ENCODE data around the gene HCK. TPM values are rescaled to one million over a fixed set of nuclear protein-coding genes. Genes with fewer than 3 reads are reported as not detected.

Gene HCK
- total and polyA plus RNA-seq, 2 experiments from 2014 or later, result not detected

DNA sequence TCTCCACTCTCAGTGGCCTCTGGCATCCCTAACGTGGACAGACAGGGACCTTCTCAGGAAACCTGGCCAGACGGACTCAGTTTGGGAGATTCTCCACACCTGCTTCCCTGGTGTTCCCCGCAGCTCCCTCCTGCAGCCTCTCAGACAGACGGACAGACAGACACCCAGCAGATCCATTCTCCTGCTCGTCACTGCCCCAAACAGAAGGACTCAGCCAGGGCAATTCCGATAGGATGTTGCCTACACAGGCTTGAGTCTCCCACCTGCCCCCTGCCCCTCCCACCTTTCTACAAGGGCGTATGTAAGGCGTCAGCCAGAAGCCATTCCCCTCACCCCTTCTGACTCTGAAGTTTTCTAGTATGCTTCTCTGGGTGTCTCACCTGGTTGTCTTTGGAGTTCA lies 41.4 kb upstream of the HCK start:
- no peak overlapping the region for H3K27ac ChIP-seq
- in situ Hi-C loops (cut with MboI), result no loop called here
- H3K36me3 ChIP-seq (ENCODE audit: low read depth), result no peaks in the 10 kb centered on the region
- 6 to 8% methylated on average over 8 of the region's 8 CpGs for WGBS, 2 experiments (ENCODE audit: low coverage in 1 of 2, low lambda C conversion rate in 2 of 2, missing lambda C conversion rate in 2 of 2)
- no peaks in the 10 kb centered on the region for H3K9me2 ChIP-seq (ENCODE audit: insufficient read depth)
- no peaks in the 10 kb centered on the region for H3K4me1 ChIP-seq (ENCODE audit: insufficient read depth)
- no peaks in the 10 kb centered on the region for H3K79me2 ChIP-seq (ENCODE audit: insufficient read depth)
- no peaks in the 10 kb centered on the region for H3F3A ChIP-seq (ENCODE audit: insufficient read depth)
- H3K9ac ChIP-seq, result no peak overlapping the region
- H3K9me3 ChIP-seq (ENCODE audit: low read depth), result no peaks in the 10 kb centered on the region
- H4K20me1 ChIP-seq (ENCODE audit: insufficient read depth), result no peaks in the 10 kb centered on the region
- no peak overlapping the region for H3K4me2 ChIP-seq (ENCODE audit: unreplicated experiment)
- peaks cover 39% of the 10 kb centered on the region; the same call in 1 of the 2 replicates for H3K27me3 ChIP-seq (replicated peaks; ENCODE audit: insufficient read depth)
- no peak overlapping the region for H3K4me3 ChIP-seq
- no peak overlapping the region for H2AFZ ChIP-seq
- TF ChIP-seq EZH2 (IDR thresholded peaks at IDR 0.05; ENCODE audit: insufficient read depth, poor library complexity, severe bottlenecking), result no peak
- no peak for TF ChIP-seq EZH2phosphoT487 (IDR thresholded peaks at IDR 0.05; ENCODE audit: insufficient read depth, low read depth)
- DNase-seq, result no peak

DNA sequence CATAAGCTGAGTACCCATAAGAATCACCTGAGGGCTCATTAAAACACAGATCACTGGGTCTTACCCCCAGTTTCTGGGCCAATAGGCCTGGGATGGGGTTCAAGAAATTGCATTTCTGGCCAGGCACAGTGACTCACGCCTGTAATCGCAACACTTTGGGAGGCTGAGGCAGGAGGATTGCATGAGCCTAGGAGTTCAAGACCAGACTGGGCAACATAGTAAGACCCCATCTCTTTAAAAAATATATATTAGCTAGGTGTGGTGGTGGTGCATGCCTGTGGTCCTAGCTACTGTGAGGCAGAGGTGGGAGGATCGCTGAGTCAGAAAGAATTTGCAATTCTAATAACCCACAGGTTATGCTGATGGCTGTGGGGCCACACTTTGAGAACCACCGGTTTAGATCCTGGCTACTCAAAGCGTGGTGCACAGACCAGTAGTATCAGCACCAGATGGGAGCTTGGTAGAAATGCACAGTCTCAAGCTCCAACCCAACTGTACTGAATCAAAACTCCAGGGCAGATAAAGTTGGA lies 39.8 kb upstream of the HCK start:
- H3K9ac ChIP-seq, result no peak overlapping the region
- no peak overlapping the region for H2AFZ ChIP-seq
- no peak for DNase-seq
- no peaks in the 10 kb centered on the region for H3K36me3 ChIP-seq (ENCODE audit: low read depth)
- whole genome bisulfite sequencing, 2 experiments (ENCODE audit: low coverage in 1 of 2, low lambda C conversion rate in 2 of 2, missing lambda C conversion rate in 2 of 2), result 39 to 44% methylated on average over 5 of the region's 5 CpGs
- H3K4me1 ChIP-seq (ENCODE audit: insufficient read depth), result no peaks in the 10 kb centered on the region
- no peaks in the 10 kb centered on the region for H3F3A ChIP-seq (ENCODE audit: insufficient read depth)
- peaks cover 44% of the 10 kb centered on the region for H3K27me3 ChIP-seq (replicated peaks; ENCODE audit: insufficient read depth)
- no peaks in the 10 kb centered on the region for H3K79me2 ChIP-seq (ENCODE audit: insufficient read depth)
- H3K9me2 ChIP-seq (ENCODE audit: insufficient read depth), result no peaks in the 10 kb centered on the region
- H3K27ac ChIP-seq, result no peak overlapping the region
- H4K20me1 ChIP-seq (ENCODE audit: insufficient read depth), result no peaks in the 10 kb centered on the region
- H3K4me2 ChIP-seq (ENCODE audit: unreplicated experiment), result no peak overlapping the region
- TF ChIP-seq EZH2phosphoT487 (IDR thresholded peaks at IDR 0.05; ENCODE audit: insufficient read depth, low read depth) (no peak), EZH2 (IDR thresholded peaks at IDR 0.05; ENCODE audit: insufficient read depth, poor library complexity, severe bottlenecking) (no peak)
- no peak overlapping the region for H3K4me3 ChIP-seq
- in situ Hi-C loops (cut with MboI), result no loop called here
- no peaks in the 10 kb centered on the region for H3K9me3 ChIP-seq (ENCODE audit: low read depth)

DNA sequence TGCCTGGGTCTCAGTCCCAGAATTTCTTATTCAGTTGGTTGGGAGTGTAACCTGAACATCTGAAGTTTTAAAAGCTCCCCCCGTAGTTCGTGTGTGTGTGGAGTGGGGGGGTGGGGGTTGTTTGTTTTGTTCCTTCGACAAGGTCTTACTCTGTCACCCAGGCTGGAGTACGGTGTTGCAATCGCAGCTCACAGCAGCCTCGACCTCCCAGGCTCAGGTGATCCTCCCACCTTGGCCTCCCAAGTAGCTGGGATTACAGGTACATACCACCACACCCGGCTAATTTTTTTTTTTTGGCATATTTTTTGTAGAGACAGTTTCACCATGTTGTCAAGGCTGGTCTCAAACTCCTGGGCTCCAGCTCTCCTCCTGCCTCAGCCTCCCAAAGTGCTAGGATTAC lies 38.7 kb upstream of the HCK start:
- Histone ChIP-seq H3K36me3 (ENCODE audit: low read depth) (no peaks in the 10 kb centered on the region), H3K79me2 (ENCODE audit: insufficient read depth) (no peaks in the 10 kb centered on the region), H3K27me3 (replicated peaks; ENCODE audit: insufficient read depth) (peaks cover 44% of the 10 kb centered on the region), H3K4me1 (ENCODE audit: insufficient read depth) (no peaks in the 10 kb centered on the region), H3F3A (ENCODE audit: insufficient read depth) (no peaks in the 10 kb centered on the region), H2AFZ (no peak overlapping the region), H3K9me2 (ENCODE audit: insufficient read depth) (no peaks in the 10 kb centered on the region), H4K20me1 (ENCODE audit: insufficient read depth) (no peaks in the 10 kb centered on the region), H3K9me3 (ENCODE audit: low read depth) (no peaks in the 10 kb centered on the region), H3K4me3 (no peak overlapping the region), H3K9ac (no peak overlapping the region), H3K27ac (no peak overlapping the region), H3K4me2 (ENCODE audit: unreplicated experiment) (no peak overlapping the region)
- 50 to 52% methylated on average over 7 of the region's 7 CpGs for WGBS, 2 experiments (ENCODE audit: low coverage in 1 of 2, low lambda C conversion rate in 2 of 2, missing lambda C conversion rate in 2 of 2)
- DNase-seq, result no peak
- TF ChIP-seq EZH2 (IDR thresholded peaks at IDR 0.05; ENCODE audit: insufficient read depth, poor library complexity, severe bottlenecking), result no peak
- TF ChIP-seq EZH2phosphoT487 (IDR thresholded peaks at IDR 0.05; ENCODE audit: insufficient read depth, low read depth), result no peak
- in situ Hi-C loops (cut with MboI), result no loop called here

DNA sequence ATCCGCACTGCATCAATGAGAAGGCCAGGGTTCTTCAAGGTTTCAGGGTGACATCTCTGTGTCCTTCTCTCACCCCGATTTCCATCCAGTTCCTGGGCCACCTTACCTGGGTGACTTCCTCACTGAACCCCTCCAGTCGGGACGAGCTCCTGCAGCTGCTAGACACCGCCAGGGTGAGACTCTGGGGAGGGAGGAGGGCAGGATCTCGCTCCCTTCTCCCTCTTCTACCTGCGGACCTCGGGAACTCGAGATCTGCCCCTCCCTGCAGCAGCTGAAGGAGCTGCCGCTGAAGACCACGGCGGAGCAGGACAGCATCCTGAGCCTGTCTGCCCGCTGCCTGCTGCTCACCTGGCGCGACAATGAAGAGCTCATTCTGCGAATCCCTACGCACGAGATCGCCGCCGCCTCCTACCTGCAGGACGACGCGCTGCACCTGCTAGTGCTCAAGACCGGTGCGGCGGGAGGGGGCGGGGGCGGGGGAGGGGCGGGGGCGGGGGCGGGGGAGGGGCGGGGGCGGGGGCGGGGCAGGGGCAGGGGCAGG lies 34.3 kb upstream of the HCK start:
- Histone ChIP-seq H3K9me2 (ENCODE audit: insufficient read depth) (no peaks in the 10 kb centered on the region), H3K27ac (no peak overlapping the region), H3K79me2 (ENCODE audit: insufficient read depth) (no peaks in the 10 kb centered on the region), H3K36me3 (ENCODE audit: low read depth) (no peaks in the 10 kb centered on the region), H4K20me1 (ENCODE audit: insufficient read depth) (no peaks in the 10 kb centered on the region), H3K4me3 (no peak overlapping the region), H3K9ac (no peak overlapping the region), H2AFZ (no peak overlapping the region), H3K9me3 (ENCODE audit: low read depth) (no peaks in the 10 kb centered on the region), H3K4me2 (ENCODE audit: unreplicated experiment) (no peak overlapping the region), H3F3A (ENCODE audit: insufficient read depth) (no peaks in the 10 kb centered on the region), H3K27me3 (replicated peaks; ENCODE audit: insufficient read depth) (peaks cover 64% of the 10 kb centered on the region), H3K4me1 (ENCODE audit: insufficient read depth) (no peaks in the 10 kb centered on the region)
- TF ChIP-seq EZH2 (IDR thresholded peaks at IDR 0.05; ENCODE audit: insufficient read depth, poor library complexity, severe bottlenecking) (no peak), EZH2phosphoT487 (IDR thresholded peaks at IDR 0.05; ENCODE audit: insufficient read depth, low read depth) (no peak)
- no peak for DNase-seq
- in situ Hi-C loops (cut with MboI), result no loop called here
- 3 to 4% methylated on average over 29 to 34 of the region's 35 CpGs for WGBS, 2 experiments (ENCODE audit: low coverage in 1 of 2, low lambda C conversion rate in 2 of 2, missing lambda C conversion rate in 2 of 2)

All from GM23248 (cell line).